Smooth muscle cell of the brain vasculature (primary cell): Measurements from ENCODE around the gene SYNGAP1.

Source experiments
- DNase-seq: peaks from one replicate; pipeline ENCODE4 v3.0.0-alpha.2; 2012; ENCODE audit warnings: low read depth, low spot score

Gene SYNGAP1

DNA sequence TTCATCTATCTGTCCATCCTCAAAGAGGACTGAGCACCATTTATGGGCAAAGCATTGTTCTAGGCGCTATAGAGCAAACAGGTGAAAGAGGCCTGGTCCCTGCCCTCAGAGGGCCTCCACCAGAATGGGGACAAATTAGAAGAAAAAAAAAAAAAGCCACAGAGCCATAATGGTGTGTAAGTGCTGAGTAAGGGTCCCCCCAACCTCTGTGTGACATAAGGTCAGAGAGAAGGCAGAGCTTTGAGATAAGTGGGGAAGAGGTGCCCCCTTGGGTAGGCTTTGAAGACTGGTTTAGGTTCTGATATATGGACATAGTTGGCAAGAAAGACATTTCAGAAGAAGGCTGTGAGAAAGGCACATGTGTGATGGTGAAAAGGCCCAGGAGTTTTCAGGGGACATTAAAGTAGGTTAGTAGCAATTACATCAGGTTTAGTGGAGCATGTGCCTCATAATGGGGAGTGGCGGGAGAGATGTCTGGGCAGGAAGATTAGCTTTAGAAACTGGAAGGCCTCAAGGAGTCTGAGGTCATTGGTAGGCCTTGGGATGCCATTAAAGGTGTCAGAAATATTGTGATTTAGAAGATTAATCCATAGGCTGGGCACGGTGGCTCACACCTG is 19.2 kb downstream of the SYNGAP1 start:
- DNase-seq = no peak

DNA sequence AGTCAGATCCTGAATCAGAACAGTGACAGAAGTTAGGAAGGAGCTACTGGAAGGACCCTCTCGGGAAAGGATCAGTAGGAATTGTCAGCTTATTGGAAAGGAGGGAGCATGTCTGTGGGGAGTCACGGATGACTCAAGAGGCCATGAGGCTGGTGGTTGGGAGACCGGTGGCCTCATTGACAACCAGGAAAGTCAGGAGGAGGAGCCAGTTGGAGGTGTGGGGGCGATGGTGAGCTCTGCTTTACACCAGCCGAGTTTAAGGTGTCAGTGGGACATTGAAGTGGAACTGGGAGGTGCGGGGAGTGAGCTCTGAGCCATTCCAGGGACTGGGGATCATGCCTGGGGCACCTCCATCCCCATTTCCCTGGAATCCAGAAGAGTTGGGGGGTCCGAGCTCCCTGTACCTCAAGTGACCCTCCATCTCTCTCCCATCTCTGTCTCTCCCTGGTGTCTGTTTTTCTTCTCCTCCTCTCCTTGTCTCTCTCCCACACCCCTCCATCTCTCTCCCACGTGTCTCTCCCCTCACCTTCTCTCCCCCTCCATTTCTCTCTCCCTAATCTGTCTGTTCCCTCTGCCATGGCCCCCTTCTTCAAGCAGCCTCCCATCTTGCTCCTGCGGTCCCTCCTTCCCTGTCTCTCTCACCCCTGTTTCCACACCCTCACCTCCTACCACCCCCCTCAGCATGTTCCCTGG is 20.2 kb downstream of the SYNGAP1 start:
- DNase-seq = no peak

DNA sequence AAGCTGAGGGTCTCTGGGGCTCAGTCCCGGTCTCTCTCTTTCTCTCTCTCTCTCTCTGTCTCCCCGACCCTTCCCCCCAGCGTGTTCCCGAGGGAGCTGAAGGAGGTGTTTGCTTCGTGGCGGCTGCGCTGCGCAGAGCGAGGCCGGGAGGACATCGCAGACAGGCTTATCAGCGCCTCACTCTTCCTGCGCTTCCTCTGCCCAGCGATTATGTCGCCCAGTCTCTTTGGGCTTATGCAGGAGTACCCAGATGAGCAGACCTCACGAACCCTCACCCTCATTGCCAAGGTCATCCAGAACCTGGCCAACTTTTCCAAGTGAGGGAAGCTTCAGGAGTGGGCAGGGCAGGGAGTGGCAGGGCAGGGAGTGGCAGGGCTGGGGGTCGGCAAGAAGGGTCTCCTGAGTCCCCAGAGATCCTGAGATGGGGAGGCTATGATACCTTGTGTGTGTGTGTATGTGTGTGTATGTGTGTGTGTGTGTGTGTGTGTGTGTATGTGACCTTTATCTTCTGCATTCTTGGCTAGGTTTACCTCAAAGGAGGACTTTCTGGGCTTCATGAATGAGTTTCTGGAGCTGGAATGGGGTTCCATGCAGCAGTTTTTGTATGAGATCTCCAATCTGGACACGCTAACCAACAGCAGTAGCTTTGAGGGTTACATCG is 20.9 kb downstream of the SYNGAP1 start:
- no peak for DNase-seq

DNA sequence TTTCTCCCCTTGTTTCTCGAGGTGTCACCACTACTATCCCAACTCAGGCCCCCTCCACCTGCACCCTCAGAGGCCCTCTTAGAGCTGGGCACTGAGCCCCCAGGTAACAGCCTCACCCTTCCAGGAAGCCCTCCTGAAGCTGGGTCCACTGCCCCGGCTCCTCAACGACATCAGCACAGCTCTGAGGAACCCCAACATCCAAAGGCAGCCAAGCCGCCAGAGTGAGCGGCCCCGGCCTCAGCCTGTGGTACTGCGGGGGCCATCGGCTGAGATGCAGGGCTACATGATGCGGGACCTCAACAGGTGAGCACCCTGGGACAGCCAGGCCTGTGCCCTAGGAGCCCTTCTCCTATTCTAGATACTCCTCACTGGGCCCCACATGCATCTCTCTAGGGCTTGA is 21.6 kb downstream of the SYNGAP1 start:
- no peak for DNase-seq

DNA sequence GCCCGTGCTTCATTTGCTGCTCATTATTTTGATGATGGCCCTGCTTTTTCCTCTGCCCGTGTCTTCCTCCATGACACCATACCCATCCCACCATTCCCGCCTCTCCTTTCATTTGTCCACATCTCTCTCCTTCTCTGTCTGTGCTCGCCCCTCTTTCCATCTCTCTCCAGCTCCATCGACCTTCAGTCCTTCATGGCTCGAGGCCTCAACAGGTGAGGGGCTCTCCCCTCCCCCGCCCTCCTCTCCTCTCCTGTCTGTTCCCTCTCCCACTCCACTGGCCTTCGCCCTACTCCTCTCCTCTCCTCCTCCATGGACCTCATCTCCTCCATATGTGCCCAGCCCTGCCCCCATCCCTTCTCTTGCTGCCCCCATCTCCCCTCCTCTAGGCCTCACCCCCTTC is 22.4 kb downstream of the SYNGAP1 start:
- no peak for DNase-seq

DNA sequence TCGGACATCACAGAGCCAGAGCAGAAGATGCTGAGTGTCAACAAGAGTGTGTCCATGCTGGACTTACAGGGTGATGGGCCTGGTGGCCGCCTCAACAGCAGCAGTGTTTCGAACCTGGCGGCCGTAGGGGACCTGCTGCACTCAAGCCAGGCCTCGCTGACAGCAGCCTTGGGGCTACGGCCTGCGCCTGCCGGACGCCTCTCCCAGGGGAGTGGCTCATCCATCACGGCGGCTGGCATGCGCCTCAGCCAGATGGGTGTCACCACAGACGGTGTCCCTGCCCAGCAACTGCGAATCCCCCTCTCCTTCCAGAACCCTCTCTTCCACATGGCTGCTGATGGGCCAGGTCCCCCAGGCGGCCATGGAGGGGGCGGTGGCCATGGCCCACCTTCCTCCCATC is 23.2 kb downstream of the SYNGAP1 start:
- DNase-seq = no peak

DNA sequence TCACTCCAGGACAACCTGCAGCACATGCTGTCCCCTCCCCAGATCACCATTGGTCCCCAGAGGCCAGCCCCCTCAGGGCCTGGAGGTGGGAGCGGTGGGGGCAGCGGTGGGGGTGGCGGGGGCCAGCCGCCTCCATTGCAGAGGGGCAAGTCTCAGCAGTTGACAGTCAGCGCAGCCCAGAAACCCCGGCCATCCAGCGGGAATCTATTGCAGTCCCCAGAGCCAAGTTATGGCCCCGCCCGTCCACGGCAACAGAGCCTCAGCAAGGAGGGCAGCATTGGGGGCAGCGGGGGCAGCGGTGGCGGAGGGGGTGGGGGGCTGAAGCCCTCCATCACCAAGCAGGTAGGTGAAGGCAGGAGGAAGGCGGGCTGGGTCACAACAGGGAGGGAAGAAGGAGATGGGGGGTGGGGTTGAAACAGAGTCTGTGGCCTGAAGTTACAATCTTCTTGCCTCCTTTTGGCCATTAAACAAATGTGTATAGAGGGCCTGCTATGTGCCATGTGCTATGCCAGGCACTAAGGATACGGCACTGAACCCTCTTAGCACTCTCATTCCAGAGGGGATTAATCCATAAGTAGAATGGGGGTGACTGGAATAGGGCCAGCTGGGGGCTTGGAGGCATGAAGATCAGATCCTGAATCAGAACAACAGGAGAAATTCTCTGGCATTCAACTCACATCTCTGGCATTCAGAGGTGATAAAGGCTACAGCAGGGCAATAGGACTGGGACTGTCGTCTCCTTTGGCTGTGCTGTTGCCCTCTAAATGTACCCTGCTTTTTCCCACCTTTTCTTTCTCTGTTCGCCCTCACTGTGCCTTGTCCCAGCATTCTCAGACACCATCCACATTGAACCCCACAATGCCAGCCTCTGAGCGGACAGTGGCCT is 24.0 kb downstream of the SYNGAP1 start:
- no peak for DNase-seq

DNA sequence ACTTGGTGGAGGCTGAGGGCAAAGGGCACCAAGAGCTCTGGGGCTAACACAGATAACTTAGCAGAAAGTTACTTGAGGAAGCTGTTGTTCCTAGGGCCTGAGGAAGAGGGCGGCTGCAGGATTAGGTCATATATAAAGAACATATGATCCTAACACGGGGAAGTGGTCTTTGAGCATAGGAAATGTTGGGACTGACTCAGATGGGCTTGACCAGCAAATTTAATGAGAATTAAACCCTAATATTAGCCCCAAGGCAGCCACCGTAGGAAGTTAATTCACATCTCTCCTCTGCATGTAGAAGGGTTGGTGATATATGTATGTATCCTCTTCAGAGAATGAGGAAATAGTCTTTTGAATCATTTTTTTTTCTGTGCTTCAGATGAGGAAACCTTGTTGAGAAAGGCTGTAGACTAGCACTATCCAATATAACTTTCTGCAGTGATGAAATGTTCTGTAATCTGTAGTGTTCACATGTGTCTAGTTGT is 25.3 kb downstream of the SYNGAP1 start:
- no peak for DNase-seq

DNA sequence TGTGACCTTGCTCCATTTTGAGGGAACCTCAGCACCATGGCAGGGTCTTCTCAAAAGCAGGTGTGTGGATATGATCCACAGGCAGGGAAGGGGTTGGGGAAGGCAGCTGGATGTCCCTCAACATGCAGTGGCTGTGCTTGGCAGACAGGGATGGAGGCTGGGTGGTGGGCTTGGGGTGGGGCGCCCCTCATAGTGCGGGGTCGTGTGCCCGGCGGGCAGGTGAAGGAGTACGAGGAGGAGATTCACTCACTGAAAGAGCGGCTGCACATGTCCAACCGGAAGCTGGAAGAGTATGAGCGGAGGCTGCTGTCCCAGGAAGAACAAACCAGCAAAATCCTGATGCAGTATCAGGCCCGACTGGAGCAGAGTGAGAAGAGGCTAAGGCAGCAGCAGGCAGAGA is 26.5 kb downstream of the SYNGAP1 start:
- DNase-seq = no peak

DNA sequence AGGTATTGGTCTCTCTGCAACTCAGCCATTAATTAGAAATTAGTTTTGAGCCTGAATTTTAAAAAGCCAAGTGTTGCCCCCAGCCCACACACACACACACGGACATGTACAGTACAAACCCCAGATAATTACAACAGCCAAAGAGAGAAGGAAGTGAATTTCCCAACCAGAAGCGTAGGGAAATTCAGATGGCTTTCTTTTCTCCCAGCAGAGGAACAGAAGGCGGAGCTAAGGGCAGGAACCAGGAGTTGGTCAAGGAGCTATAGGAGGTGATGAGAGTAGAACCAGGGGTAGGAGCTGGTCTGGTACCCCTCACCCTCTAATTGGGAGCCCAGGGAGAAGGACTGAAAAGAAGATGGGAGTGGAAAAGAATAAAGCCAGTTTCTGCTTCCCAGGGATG is 30.6 kb downstream of the SYNGAP1 start:
- DNase-seq = no peak

DNA sequence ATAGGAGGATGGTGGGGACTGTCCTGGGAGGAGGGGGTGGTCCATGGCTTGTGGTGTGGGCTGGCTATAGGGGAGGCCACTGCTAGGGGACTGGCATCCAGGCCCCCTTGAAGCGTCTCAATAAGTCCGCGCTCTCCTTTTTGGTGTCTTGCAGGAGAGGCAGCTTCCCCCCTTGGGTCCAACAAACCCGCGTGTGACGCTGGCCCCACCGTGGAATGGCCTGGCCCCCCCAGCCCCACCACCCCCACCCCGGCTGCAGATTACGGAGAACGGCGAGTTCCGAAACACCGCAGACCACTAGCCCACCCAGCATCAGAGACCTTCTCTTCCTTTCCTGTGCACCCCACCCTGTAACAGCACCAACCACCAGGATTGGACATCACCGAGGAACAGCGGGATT is 31.7 kb downstream of the SYNGAP1 start:
- DNase-seq = no peak

DNA sequence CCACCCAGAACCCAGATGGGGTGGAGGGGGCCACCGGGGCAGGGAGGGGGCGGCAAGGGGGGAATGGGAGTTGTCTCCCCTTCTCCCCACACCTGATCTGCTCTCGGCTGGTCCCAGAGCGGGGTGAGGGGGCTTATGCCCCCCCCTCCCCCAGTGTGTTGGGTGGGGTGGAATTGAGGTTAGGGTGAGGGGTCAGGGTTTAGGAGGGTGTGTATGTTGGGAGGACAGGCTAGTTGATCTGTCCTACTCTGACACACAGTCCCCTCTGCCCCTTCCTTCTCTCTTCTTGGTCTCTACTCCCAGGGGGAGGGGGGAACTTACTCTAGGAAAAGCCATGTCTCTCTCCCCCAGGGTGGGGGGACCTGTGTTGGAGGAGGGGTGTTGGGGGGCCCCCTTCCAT is 32.6 kb downstream of the SYNGAP1 start:
- DNase-seq = no peak

DNA sequence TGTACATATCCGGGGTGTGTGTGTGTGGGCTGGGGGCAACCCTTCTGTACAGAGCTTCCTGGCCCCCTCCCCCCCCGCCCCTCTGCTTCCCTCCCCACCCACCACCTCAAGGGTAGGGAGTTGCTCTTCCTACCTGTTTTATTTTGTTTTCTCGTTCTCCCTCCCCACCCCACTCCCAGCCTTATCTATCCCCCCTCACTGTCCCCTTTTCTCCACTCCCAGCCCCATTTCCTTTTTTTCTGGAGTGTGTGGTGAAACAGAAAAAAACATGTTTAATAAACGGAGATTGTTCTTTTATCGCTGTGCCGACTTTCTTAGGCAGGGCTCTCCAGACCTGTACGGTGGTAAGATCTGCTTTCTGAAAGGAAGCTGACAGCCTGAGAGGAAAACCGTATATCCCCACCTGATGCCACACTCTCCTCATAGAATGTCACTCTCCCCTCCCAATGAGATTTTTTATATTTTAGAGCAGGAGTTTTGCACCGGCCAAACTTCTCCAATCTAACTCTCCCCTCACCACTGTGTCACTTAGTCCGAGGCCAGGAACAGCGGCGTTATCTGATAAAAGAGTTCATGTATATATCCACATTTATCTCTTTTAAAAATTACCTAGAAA is 33.6 kb downstream of the SYNGAP1 start:
- DNase-seq = no peak

DNA sequence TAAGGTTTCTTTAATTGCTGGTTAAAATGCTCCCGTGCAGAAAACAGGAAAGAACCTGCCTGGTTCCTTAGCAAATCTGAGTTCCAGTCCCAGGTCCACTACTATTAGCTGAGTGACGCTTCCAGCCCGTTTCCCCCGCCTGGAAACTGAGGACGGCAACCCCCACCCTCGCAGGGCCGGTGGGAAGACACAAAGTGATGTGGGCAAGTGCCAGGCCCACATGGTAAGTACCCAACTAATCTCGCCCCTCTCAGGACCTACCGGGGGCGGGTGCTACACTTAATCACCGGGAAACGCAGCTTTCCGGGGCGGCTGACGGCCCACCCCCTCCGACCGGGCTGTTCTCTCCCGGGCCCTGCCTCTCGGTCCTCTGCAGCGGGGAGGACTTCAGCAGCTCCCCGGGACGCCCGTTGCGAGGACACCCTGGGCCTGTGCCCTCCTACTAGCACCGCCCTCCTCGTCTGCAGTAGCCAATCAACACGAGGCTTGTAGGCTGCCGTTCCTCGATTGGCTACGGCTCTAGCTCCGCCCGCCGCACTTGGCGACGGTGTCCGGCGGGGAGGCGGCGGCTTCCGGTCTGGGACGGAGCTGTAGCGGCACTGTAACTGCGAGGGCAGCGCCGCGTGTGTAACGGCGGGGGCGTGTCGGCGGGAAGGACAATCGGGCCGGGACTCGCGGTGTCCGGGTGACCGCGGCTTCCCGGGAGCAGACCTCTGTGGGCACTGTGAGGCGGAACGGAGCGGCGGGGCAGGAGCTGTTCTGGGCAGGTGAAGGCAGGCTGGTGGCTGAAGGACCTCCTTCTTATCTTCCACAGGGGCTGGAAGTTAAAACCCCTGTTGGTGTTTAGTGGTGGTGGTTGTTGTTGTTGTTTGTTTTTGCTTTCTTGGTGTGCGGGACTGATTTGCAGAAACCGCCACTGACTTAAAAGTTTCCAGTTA is 34.4 kb downstream of the SYNGAP1 start, which contains the start of gene ZBTB9:
ZBTB9 (plus strand) TSS at position 568 of the 938 bp plus-strand sequence. CDS start 525 bp downstream, outside the sequence.
- peak; percentile 80 for DNase-seq

DNA sequence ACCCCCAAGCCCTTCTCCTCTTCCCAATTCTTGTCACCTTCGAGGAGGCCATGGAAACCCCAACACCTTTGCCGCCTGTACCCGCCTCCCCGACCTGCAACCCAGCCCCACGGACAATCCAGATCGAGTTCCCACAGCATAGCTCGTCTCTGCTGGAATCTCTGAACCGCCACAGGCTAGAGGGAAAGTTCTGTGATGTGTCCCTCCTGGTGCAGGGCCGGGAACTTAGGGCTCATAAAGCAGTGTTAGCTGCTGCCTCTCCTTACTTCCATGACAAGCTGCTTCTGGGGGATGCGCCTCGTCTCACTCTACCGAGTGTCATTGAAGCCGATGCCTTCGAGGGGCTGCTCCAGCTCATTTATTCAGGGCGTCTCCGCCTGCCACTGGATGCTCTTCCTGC is 35.2 kb downstream of the SYNGAP1 start:
- no peak for DNase-seq

DNA sequence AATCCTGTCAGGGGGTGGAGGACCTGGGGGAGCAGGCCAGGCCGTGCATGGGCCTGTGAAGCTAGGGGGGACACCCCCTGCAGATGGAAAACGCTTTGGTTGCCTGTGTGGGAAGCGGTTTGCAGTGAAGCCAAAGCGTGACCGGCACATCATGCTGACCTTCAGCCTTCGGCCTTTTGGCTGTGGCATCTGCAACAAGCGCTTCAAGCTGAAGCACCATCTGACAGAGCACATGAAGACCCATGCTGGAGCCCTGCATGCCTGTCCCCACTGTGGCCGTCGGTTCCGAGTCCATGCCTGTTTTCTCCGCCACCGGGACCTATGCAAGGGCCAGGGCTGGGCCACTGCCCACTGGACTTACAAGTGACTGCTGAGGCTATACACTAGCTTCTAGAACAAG is 36.3 kb downstream of the SYNGAP1 start:
- no peak for DNase-seq

DNA sequence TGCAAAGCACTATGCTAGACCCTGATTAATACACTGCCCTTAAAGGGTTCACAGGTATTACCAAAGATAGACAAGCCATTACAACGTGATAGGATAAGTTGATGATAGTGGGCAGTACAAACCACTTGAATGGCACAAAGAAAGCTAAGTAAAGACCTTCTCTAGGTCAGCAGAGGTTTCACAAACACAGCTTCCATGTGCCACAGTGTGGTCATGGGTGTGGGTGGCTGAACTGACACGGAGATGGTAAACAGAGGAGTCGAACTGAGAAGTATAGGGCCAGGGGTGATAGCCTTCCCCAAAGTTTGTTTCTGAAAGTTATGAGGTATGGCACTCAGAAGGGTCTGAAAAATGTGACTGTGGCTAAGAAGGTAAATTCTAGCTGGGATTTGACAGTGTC is 38.8 kb downstream of the SYNGAP1 start:
- DNase-seq = no peak

DNA sequence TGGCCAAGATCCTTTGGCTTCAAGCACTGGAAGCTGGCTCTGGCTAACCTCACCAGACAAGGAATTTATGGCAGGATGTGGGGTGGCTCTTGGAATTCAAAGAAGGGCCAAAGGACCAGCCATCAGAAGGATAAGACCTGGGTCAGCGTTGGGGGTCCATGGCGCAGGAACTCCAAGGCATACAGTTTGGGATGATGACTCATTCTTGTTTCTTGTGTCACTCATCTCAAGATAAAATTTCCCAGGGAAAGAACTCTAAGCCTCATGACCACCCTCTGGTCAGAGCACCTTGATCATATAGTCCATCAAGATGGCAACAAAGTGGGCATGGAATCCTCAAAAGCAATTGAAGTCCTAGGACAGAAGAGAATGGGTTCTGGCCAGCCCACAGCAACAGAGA is 39.4 kb downstream of the SYNGAP1 start:
- no peak for DNase-seq

DNA sequence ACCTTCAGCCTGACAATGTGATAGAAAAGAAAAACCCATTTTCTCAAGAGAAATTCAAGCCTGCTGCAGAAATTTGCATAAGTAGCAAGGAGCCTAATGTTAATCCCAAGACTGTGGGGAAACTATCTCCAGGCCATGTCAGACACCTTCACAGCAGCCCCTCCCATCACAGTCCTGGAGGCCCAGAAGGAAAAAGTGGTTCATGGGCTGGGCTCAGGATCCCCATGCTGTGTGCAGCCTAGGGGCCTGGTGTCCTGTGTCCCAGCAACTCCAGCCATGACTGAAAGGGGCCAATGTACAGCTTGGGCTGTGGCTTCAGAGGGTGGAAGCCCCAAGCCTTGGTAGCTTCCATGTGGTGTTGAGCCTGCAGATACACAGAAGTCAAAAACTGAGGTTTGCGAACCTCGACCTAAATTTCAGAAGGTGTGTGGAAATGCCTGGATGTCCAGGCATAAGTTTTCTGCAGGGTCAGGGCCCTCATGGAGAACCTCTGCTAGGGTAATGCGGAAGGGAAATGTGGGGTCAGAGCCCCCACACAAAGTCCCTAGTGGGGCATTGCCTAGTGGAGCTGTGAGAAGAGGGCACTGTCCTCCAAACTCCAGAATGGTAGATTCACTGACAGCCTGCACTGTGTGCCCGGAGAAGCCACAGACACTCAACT is 46.3 kb downstream of the SYNGAP1 start:
- no peak for DNase-seq

DNA sequence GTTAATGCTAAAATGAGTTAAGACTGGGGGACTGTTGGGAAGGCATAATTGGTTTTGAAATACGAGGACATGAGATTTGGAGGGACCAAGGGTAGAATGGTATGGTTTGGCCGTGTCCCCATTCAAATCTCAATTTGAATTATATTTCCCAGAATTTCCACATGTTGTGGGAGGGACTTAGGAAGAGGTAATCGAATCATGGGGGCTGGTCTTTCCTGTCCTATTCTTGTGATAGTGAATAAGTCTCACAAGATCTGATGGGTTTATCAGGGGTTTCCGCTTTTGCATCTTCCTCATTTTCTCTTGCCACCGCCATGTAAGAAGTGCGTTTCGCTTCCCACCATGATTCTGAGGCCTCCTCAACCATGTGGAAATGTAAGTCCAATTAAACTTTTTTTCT is 47.2 kb downstream of the SYNGAP1 start:
- DNase-seq = no peak
